ENCODE results near the gene TMEM258. TPM values are rescaled to one million over a fixed set of nuclear protein-coding genes. Genes with fewer than 3 reads are reported as not detected.
A peak's percentile ranks its signal among the peaks of the same experiment; 100 is the strongest.

The TMEM258 gene
- total and polyA plus RNA-seq, 2 donors (not counting 1 experiment from before 2014, with no cell fraction given), result 65.8 to 130 TPM

DNA sequence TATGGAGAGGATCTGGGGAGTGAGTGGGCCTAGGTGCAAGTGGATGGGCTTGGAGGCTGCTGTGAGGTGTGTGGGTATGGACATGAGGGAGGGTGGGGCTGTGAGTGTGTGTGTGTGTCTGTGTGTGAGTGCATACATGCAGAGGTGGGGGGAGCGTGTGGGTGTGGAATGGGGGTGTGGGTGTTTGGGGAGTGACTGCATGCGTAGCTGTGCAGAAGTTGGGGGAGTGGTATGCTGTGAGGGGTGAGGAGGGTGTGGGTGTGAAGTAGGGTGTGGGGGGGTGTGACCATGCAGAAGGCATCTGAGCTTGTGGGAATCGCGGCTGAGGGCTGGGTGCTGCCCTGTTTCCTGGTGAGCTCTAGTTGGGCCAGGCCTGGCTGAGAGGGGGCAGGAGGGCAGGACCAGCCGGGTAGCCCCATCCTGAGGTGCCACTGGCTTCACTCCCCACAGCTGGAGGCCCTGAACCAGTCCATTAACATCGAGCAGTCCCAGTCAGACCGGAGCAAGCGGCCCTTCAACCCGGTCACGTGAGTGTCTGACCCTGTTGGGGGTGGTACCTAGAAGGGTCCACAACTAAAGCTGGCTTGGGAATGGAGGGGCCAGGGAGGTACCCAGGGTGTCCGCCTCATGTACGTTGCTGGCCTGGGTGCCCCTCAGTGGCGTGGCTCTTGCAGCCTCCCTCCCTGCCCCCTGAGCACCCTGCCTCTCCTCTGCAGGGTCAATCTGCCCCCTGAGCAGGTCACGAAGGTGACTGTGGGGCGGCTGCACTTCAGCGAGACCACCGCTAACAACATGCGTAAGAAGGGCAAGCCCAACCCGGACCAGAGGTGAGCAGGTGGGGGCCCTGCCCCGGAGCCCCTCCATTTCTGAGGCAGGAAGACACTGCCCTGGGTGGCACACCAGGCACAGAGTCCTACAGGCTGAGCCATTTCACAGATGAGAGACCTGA, 16.5 kb downstream of the TMEM258 start:
- H3K27me3 Mint-ChIP-seq, result peaks cover 12% of the 10 kb centered on the region
- Histone ChIP-seq H3K27me3 (replicated peaks in 1 of 4; ENCODE audit: control extremely low read depth in 1 of 4, control insufficient read depth in 3 of 4, insufficient read depth in 4 of 4, low read length in 3 of 4) (peaks cover 0 to 8% (median 0%) of the 10 kb centered on the region in 4 experiments), H3K9ac (ENCODE audit: low read length) (no peak overlapping the region), H4K20me1 (ENCODE audit: control insufficient read depth, insufficient read depth, low read length, poor library complexity, severe bottlenecking) (no peaks in the 10 kb centered on the region), H3K36me3 (replicated peaks in 1 of 2; ENCODE audit: control extremely low read depth in 1 of 2, control insufficient read depth in 1 of 2, extremely low read depth in 1 of 2, insufficient read depth in 2 of 2, low read length in 1 of 2) (no peaks in the 10 kb centered on the region), H2AFZ (ENCODE audit: insufficient read depth, low read depth, low read length, poor library complexity, severe bottlenecking) (no peak overlapping the region), H3K9me3 (ENCODE audit: control extremely low read depth in 1 of 3, control insufficient read depth in 2 of 3, insufficient read depth in 1 of 3, low read length in 2 of 3) (no peaks in the 10 kb centered on the region), H3K79me2 (ENCODE audit: control insufficient read depth, insufficient read depth, low read length) (no peaks in the 10 kb centered on the region), H3K4me2 (replicated peaks; ENCODE audit: low read depth, low read length, poor library complexity, severe bottlenecking) (no peak overlapping the region), H3K27ac (ENCODE audit: low read length in 2 of 2) (no peak overlapping the region), H3K4me3 (ENCODE audit: control extremely low read depth in 1 of 5, extremely low read depth in 1 of 5, insufficient read depth in 1 of 5, low read depth in 2 of 5, low read length in 4 of 5) (no peak overlapping the region), H3K4me1 (ENCODE audit: control insufficient read depth in 2 of 2, insufficient read depth in 2 of 2, low read length in 2 of 2) (peaks cover 13 to 15% of the 10 kb centered on the region in 2 donors)
- TF ChIP-seq EZH2 (IDR thresholded peaks at IDR 0.05; ENCODE audit: borderline replicate concordance, insufficient read depth, low read depth, low read length, poor library complexity, severe bottlenecking), result no peak
- TF ChIP-seq, protein P1, sequence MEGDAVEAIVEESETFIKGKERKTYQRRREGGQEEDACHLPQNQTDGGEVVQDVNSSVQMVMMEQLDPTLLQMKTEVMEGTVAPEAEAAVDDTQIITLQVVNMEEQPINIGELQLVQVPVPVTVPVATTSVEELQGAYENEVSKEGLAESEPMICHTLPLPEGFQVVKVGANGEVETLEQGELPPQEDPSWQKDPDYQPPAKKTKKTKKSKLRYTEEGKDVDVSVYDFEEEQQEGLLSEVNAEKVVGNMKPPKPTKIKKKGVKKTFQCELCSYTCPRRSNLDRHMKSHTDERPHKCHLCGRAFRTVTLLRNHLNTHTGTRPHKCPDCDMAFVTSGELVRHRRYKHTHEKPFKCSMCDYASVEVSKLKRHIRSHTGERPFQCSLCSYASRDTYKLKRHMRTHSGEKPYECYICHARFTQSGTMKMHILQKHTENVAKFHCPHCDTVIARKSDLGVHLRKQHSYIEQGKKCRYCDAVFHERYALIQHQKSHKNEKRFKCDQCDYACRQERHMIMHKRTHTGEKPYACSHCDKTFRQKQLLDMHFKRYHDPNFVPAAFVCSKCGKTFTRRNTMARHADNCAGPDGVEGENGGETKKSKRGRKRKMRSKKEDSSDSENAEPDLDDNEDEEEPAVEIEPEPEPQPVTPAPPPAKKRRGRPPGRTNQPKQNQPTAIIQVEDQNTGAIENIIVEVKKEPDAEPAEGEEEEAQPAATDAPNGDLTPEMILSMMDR (IDR thresholded peaks at IDR 0.05), result no peak
- H3K4me3 Mint-ChIP-seq, result peak overlapping the region; percentile 18
- POLR2A ChIA-PET, result interaction anchor here (0.6 kb wide), 1 partner anchor 10 kb away, joined by 6 read pairs; no protein-coding TSS in a partner anchor
- CTCF ChIA-PET, result no interaction called here
- H3K4me1 Mint-ChIP-seq, result peaks cover 17% of the 10 kb centered on the region
- intact Hi-C loops (cut with micrococcal nuclease), result no loop called here
- no peak overlapping the region for H3K27ac Mint-ChIP-seq
- 89% methylated on average over 20 of the region's 20 CpGs for WGBS (ENCODE audit: insufficient coverage)
- no peaks in the 10 kb centered on the region for H3K9me3 Mint-ChIP-seq (ENCODE audit: insufficient read depth)
- ATAC-seq (ENCODE audit: low read depth), result no peak
- DNase-seq, result no peak

DNA sequence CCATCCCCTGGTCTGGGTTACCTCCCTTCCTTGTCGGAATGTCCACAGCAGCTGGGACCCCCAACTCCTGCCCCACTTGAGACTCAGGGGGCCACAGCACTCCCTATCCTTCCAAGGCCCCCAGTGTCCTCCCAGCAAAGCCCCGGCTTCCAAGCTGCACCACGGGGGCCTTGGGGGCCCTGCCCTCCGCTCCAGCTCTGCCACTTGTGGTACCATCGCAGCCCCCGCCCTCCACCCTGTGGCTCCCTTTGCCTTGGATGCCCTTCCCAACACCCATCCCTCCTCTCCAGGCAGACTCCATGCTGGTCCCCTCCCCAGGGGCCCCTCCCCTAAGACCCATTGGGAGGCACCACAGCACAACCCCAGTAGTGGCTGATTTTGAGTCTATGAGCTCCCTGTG, 17.3 kb downstream of the TMEM258 start:
- intact Hi-C loops (cut with micrococcal nuclease), result no loop called here
- Histone ChIP-seq H4K20me1 (ENCODE audit: control insufficient read depth, insufficient read depth, low read length, poor library complexity, severe bottlenecking) (no peaks in the 10 kb centered on the region), H3K4me3 (ENCODE audit: control extremely low read depth in 1 of 5, extremely low read depth in 1 of 5, insufficient read depth in 1 of 5, low read depth in 2 of 5, low read length in 4 of 5) (no peak overlapping the region), H3K9me3 (ENCODE audit: control extremely low read depth in 1 of 3, control insufficient read depth in 2 of 3, insufficient read depth in 1 of 3, low read length in 2 of 3) (no peaks in the 10 kb centered on the region), H3K27me3 (replicated peaks in 1 of 4; ENCODE audit: control extremely low read depth in 1 of 4, control insufficient read depth in 3 of 4, insufficient read depth in 4 of 4, low read length in 3 of 4) (peaks cover 0 to 8% (median 0%) of the 10 kb centered on the region in 4 experiments), H3K4me1 (ENCODE audit: control insufficient read depth in 2 of 2, insufficient read depth in 2 of 2, low read length in 2 of 2) (peaks cover 13 to 15% of the 10 kb centered on the region in 2 donors), H3K79me2 (ENCODE audit: control insufficient read depth, insufficient read depth, low read length) (no peaks in the 10 kb centered on the region), H3K9ac (ENCODE audit: low read length) (no peak overlapping the region), H3K27ac (ENCODE audit: low read length in 2 of 2) (no peak overlapping the region), H3K4me2 (replicated peaks; ENCODE audit: low read depth, low read length, poor library complexity, severe bottlenecking) (no peak overlapping the region), H3K36me3 (replicated peaks in 1 of 2; ENCODE audit: control extremely low read depth in 1 of 2, control insufficient read depth in 1 of 2, extremely low read depth in 1 of 2, insufficient read depth in 2 of 2, low read length in 1 of 2) (no peaks in the 10 kb centered on the region), H2AFZ (ENCODE audit: insufficient read depth, low read depth, low read length, poor library complexity, severe bottlenecking) (no peak overlapping the region)
- Mint-ChIP-seq H3K4me1 (peaks cover 17% of the 10 kb centered on the region), H3K27ac (no peak overlapping the region), H3K27me3 (peaks cover 12% of the 10 kb centered on the region), H3K9me3 (ENCODE audit: insufficient read depth) (no peaks in the 10 kb centered on the region), H3K4me3 (no peak overlapping the region)
- ChIA-PET POLR2A (interaction anchor here (0.6 kb wide), 1 partner anchor 10 kb away, joined by 6 read pairs; no protein-coding TSS in a partner anchor), CTCF (no interaction called here)
- 97% methylated on average over 6 of the region's 6 CpGs for WGBS (ENCODE audit: insufficient coverage)
- ATAC-seq (ENCODE audit: low read depth) (no peak), DNase-seq (no peak)
- TF ChIP-seq, protein P1 (IDR thresholded peaks at IDR 0.05), result no peak
- TF ChIP-seq EZH2 (IDR thresholded peaks at IDR 0.05; ENCODE audit: borderline replicate concordance, insufficient read depth, low read depth, low read length, poor library complexity, severe bottlenecking), result no peak
